ENCODE results near the gene GET3. TPM values are rescaled to one million over a fixed set of nuclear protein-coding genes. Genes with fewer than 3 reads are reported as not detected.
A peak's percentile ranks its signal among the peaks of the same experiment; 100 is the strongest.

The GET3 gene
- total RNA-seq, 3 donors from 2014 or later (not counting 1 experiment from before 2014, with no cell fraction given): 42.2 to 51.3 (median 44.2) TPM

DNA sequence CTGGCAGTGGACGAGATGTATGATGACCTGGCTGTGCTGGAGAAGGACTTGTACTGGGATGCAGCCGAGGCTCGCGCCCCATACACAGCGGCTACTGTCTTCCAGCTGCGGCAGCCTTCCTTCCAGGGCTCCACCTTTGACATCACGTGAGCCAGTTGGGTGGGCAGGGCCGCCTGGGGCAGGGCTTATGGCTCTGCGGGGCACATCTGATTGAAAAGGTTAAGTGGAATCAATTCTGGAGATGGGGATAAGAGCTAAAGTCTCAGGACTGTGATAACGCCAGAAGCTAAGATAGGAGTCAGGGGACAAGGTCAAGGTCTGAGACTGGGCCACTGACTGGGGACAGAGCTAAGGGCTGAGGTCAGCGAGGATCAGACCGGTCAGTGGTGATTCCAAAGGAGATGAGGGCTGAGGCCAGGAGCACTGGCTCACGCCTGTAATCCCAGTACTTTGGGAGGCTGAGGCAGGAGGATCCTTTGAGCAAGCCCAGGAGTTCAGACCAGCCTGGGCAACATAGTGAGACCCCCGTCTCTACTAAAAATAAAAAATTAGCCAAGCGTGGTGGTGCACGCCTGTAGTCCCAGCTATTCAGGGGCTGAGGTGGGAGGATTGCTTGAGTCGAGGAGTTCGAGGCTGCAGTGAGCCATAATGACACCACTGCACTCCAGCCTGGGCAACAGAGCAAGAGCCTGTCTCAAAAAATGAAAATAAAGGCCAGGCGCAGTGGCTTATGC lies 19.0 kb downstream of the GET3 start:
- Histone ChIP-seq H3K27me3 (ENCODE audit: control insufficient read depth, insufficient read depth, low read length) (peaks cover 2% of the 10 kb centered on the region), H3K4me1 (ENCODE audit: control insufficient read depth, insufficient read depth, low read length) (peaks cover 9% of the 10 kb centered on the region), H3K36me3 (ENCODE audit: control insufficient read depth, insufficient read depth, low read length) (no peaks in the 10 kb centered on the region), H3K9me3 (ENCODE audit: control insufficient read depth, insufficient read depth, low read length) (no peaks in the 10 kb centered on the region), H3K27ac (ENCODE audit: low read length) (no peak overlapping the region), H3K4me3 (ENCODE audit: low read length) (no peak overlapping the region)
- peaks cover 0 to 5% of the 10 kb centered on the region in 2 donors for H3K4me1 Mint-ChIP-seq
- no peaks in the 10 kb centered on the region for H3K9me3 Mint-ChIP-seq
- H3K4me3 Mint-ChIP-seq: peak overlapping the region; percentile 9
- no peak overlapping the region for H3K27ac Mint-ChIP-seq
- no peak for ATAC-seq
- WGBS (ENCODE audit: insufficient coverage): 91% methylated on average over 19 of the region's 19 CpGs
- H3K36me3 Mint-ChIP-seq: no peaks in the 10 kb centered on the region
- intact Hi-C loops (cut with micrococcal nuclease): loop anchor here (2.0 kb wide), 1 partner anchor 40 kb away; no protein-coding TSS in a partner anchor
- H3K27me3 Mint-ChIP-seq (ENCODE audit: low read depth in 2 of 2): peaks cover 0 to 12% of the 10 kb centered on the region in 2 donors
- no peak for DNase-seq
- TF ChIP-seq, protein P1, sequence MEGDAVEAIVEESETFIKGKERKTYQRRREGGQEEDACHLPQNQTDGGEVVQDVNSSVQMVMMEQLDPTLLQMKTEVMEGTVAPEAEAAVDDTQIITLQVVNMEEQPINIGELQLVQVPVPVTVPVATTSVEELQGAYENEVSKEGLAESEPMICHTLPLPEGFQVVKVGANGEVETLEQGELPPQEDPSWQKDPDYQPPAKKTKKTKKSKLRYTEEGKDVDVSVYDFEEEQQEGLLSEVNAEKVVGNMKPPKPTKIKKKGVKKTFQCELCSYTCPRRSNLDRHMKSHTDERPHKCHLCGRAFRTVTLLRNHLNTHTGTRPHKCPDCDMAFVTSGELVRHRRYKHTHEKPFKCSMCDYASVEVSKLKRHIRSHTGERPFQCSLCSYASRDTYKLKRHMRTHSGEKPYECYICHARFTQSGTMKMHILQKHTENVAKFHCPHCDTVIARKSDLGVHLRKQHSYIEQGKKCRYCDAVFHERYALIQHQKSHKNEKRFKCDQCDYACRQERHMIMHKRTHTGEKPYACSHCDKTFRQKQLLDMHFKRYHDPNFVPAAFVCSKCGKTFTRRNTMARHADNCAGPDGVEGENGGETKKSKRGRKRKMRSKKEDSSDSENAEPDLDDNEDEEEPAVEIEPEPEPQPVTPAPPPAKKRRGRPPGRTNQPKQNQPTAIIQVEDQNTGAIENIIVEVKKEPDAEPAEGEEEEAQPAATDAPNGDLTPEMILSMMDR (IDR thresholded peaks at IDR 0.05): no peak

DNA sequence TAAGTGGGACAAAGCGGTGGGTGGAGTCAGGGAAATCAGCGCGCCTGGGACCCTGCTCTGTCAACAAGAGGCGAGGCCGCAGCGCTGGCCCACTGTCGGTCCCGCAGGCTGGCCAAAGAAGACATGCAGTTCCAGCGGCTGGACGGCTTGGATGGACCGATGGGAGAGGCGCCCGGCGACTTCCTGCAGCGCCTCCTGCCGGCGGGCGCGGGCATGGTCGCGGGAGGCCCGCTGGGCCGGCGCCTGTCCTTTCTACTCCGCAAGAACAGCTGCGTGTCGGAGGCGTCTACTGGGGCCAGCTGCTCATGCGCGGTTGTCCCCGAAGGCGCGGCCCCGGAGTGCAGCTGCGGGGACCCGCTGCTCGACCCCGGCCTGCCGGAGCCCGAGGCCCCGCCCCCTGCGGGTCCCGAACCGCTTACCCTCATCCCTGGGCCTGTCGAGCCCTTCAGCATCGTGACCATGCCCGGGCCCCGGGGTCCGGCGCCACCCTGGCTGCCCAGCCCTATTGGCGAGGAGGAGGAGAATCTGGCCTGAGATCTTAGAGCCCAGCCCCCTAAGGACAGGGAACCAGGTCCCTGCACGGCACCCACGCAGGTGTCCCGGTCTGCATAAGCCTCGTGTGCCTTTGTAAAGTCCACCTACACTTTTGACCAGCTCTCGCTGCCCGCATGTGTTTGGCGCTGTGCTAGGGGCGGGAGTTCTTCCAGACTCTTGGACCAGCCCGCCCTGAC lies 20.4 kb downstream of the GET3 start:
- H3K36me3 Mint-ChIP-seq: no peaks in the 10 kb centered on the region
- no peaks in the 10 kb centered on the region for H3K36me3 ChIP-seq (ENCODE audit: control insufficient read depth, insufficient read depth, low read length)
- TF ChIP-seq, protein P1 (IDR thresholded peaks at IDR 0.05): peak; percentile 83
- H3K4me3 ChIP-seq (ENCODE audit: low read length): no peak overlapping the region
- peaks cover 0 to 5% of the 10 kb centered on the region in 2 donors for H3K4me1 Mint-ChIP-seq
- H3K27ac ChIP-seq (ENCODE audit: low read length): no peak overlapping the region
- peaks cover 9% of the 10 kb centered on the region for H3K4me1 ChIP-seq (ENCODE audit: control insufficient read depth, insufficient read depth, low read length)
- DNase-seq: peak; percentile 70 to 77
- peaks cover 0 to 9% of the 10 kb centered on the region in 2 donors for H3K27me3 Mint-ChIP-seq (ENCODE audit: low read depth in 2 of 2)
- ATAC-seq: peak; percentile 80 to 83 (median 82)
- intact Hi-C loops (cut with micrococcal nuclease): loop anchor here (1.0 to 2.0 kb wide), 2 partner anchors 41 to 193 kb away; no protein-coding TSS in a partner anchor
- no peaks in the 10 kb centered on the region for H3K9me3 ChIP-seq (ENCODE audit: control insufficient read depth, insufficient read depth, low read length)
- no peak overlapping the region for H3K4me3 Mint-ChIP-seq
- 13% methylated on average over 60 of the region's 60 CpGs for WGBS (ENCODE audit: insufficient coverage)
- peaks cover 2% of the 10 kb centered on the region for H3K27me3 ChIP-seq (ENCODE audit: control insufficient read depth, insufficient read depth, low read length)
- no peaks in the 10 kb centered on the region for H3K9me3 Mint-ChIP-seq
- no peak overlapping the region for H3K27ac Mint-ChIP-seq

DNA sequence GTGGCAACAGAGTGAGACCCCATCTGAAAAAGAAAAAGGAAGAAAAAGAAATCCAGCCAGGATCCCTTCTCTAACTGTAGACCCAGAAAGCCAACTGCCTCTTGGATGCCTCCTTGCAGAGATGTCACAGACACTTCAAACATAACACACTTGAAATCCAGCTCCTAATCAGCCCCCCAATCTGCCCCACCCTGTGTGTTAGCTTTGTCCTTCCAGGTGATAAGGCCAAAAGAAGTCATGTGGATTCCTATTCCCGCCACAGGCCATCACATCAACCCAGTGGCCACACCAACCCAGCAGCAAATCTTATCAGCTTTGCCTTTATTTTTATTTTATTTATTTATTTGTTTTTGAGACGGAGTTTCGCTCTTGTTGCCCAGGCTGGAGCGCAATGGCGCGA lies 22.4 kb downstream of the GET3 start:
- TF ChIP-seq, protein P1 (IDR thresholded peaks at IDR 0.05): no peak
- no peaks in the 10 kb centered on the region for H3K9me3 ChIP-seq (ENCODE audit: control insufficient read depth, insufficient read depth, low read length)

More for the DNA sequence above, 22.4 kb downstream of the GET3 start:
- peaks cover 2% of the 10 kb centered on the region for H3K27me3 ChIP-seq (ENCODE audit: control insufficient read depth, insufficient read depth, low read length)
- DNase-seq (no peak), ATAC-seq (no peak)
- Mint-ChIP-seq H3K4me1 (peaks cover 0 to 5% of the 10 kb centered on the region in 2 donors), H3K9me3 (no peaks in the 10 kb centered on the region), H3K27ac (no peak overlapping the region), H3K27me3 (ENCODE audit: low read depth in 2 of 2) (peaks cover 0 to 6% of the 10 kb centered on the region in 2 donors), H3K4me3 (no peak overlapping the region), H3K36me3 (no peaks in the 10 kb centered on the region)
- intact Hi-C loops (cut with micrococcal nuclease): loop anchor here (1.0 kb wide), 1 partner anchor 88 kb away; no protein-coding TSS in a partner anchor
- WGBS (ENCODE audit: insufficient coverage): 92% methylated on average over 1 of the region's 6 CpGs
- H3K27ac ChIP-seq (ENCODE audit: low read length): no peak overlapping the region
- no peak overlapping the region for H3K4me3 ChIP-seq (ENCODE audit: low read length)
- peaks cover 9% of the 10 kb centered on the region for H3K4me1 ChIP-seq (ENCODE audit: control insufficient read depth, insufficient read depth, low read length)
- H3K36me3 ChIP-seq (ENCODE audit: control insufficient read depth, insufficient read depth, low read length): no peaks in the 10 kb centered on the region

All from natural killer cell (primary cell).